Measurements from ENCODE around the gene KRT5. TPM values are rescaled to one million over a fixed set of nuclear protein-coding genes. Genes with fewer than 3 reads are reported as not detected.
A peak's percentile ranks its signal among the peaks of the same experiment; 100 is the strongest.

Gene KRT5
- total and polyA plus RNA-seq, 2 of the 13 experiments (the other 11 are each of a cell fraction or from before 2014, with no cell fraction given) = 0.08 TPM; not detected in 1

- Histone ChIP-seq H3K27ac (ENCODE audit: extremely low read length, insufficient read depth, low read length) (no peak overlapping the region), H3K36me3 (replicated peaks in 1 of 2; ENCODE audit: control insufficient read depth in 1 of 2, insufficient read depth in 2 of 2, low read length in 2 of 2) (no peaks in the 10 kb centered on the region), H3K4me2 (ENCODE audit: low read depth, low read length) (no peak overlapping the region), H2AFZ (ENCODE audit: low read length) (no peak overlapping the region), H3K9me3 (ENCODE audit: low read length) (no peaks in the 10 kb centered on the region), H3K4me3 (replicated peaks in 1 of 3; ENCODE audit: insufficient read depth in 1 of 3, low read depth in 2 of 3, low read length in 3 of 3) (no peak overlapping the region), H3K4me1 (ENCODE audit: insufficient read depth, low read length) (no peaks in the 10 kb centered on the region), H4K20me1 (ENCODE audit: insufficient read depth, low read length) (no peaks in the 10 kb centered on the region), H3K27me3 (ENCODE audit: control insufficient read depth in 1 of 2, insufficient read depth in 2 of 2, low read length in 2 of 2) (peaks cover 2 to 18% of the 10 kb centered on the region in 2 experiments; a peak in 2 of 5 replicates), H3K79me2 (ENCODE audit: insufficient read depth, low read length) (no peaks in the 10 kb centered on the region), H3K9ac (ENCODE audit: insufficient read depth, low read depth, low read length) (no peak overlapping the region)
- 0% methylated on average over 1 of the region's 3 CpGs for WGBS (ENCODE audit: low lambda C conversion rate)
- ATAC-seq (peak; percentile 69), DNase-seq (ENCODE audit: low spot score) (peak; percentile 21), FAIRE-seq (no peak)
- in situ Hi-C loops (cut with HindIII; ENCODE audit: extremely low pct_ligation_motif_present, low pct_unique_long_range_greater_than_20kb) = no loop called here
- CTCF ChIA-PET (ENCODE audit: low intra/inter-chr PET ratio, low total read pairs) = no interaction called here
- POLR2A ChIA-PET = no interaction called here
- intact Hi-C loops (cut with micrococcal nuclease; ENCODE audit: unreplicated experiment) = no loop called here
- TF ChIP-seq SMC3 (IDR thresholded peaks at IDR 0.05; ENCODE audit: low read length) (0 out of 2 replicates have a peak, but pooled peaks have one; percentile 4), SIN3A (IDR thresholded peaks at IDR 0.05; ENCODE audit: borderline replicate concordance, low read depth, low read length) (no peak), HNF4A (CRISPR knock-in tag; IDR thresholded peaks at IDR 0.05) (peak; percentile 56), CTCF (CRISPR knock-in tag; IDR thresholded peaks at IDR 0.05) (peak; percentile 25; the same call in 1 of the 2 replicates)
- no TSS peak for BruUV-seq (replicated peaks)
Observed at GRCh38 chr12:52561880-52562449, 41.8 kb upstream of the KRT5 start.

- Histone ChIP-seq H3K36me3 (replicated peaks in 1 of 2; ENCODE audit: control insufficient read depth in 1 of 2, insufficient read depth in 2 of 2, low read length in 2 of 2) (no peaks in the 10 kb centered on the region), H3K4me1 (ENCODE audit: insufficient read depth, low read length) (no peaks in the 10 kb centered on the region), H3K4me3 (replicated peaks in 1 of 3; ENCODE audit: insufficient read depth in 1 of 3, low read depth in 2 of 3, low read length in 3 of 3) (no peak overlapping the region), H3K27me3 (ENCODE audit: control insufficient read depth in 1 of 2, insufficient read depth in 2 of 2, low read length in 2 of 2) (peaks cover 3 to 18% of the 10 kb centered on the region in 2 experiments; a peak in 3 of 5 replicates), H4K20me1 (ENCODE audit: insufficient read depth, low read length) (no peaks in the 10 kb centered on the region), H3K9ac (ENCODE audit: insufficient read depth, low read depth, low read length) (no peak overlapping the region), H3K9me3 (ENCODE audit: low read length) (no peaks in the 10 kb centered on the region), H3K4me2 (ENCODE audit: low read depth, low read length) (no peak overlapping the region), H2AFZ (ENCODE audit: low read length) (no peak overlapping the region), H3K79me2 (ENCODE audit: insufficient read depth, low read length) (no peaks in the 10 kb centered on the region), H3K27ac (ENCODE audit: extremely low read length, insufficient read depth, low read length) (no peak overlapping the region)
- DNase-seq (ENCODE audit: low spot score) (no peak), ATAC-seq (no peak), FAIRE-seq (no peak)
- TF ChIP-seq MAFF (IDR thresholded peaks at IDR 0.05; ENCODE audit: low read depth, low read length) = peak; percentile 68
- TF ChIP-seq MAFK (conservative IDR thresholded peaks at IDR 0.05 in 1 of 2, IDR thresholded peaks at IDR 0.05 in 1 of 2; ENCODE audit: low read length in 2 of 2) = peak; percentile 57 to 82
- TF ChIP-seq ZNF33A (CRISPR knock-in tag; IDR thresholded peaks at IDR 0.05; ENCODE audit: borderline replicate concordance) = no peak
- ChIA-PET CTCF (ENCODE audit: low intra/inter-chr PET ratio, low total read pairs) (no interaction called here), POLR2A (no interaction called here)
- in situ Hi-C loops (cut with HindIII; ENCODE audit: extremely low pct_ligation_motif_present, low pct_unique_long_range_greater_than_20kb) (no loop called here), intact Hi-C loops (cut with micrococcal nuclease; ENCODE audit: unreplicated experiment) (no loop called here)
- BruUV-seq (replicated peaks) = no TSS peak
- WGBS (ENCODE audit: low lambda C conversion rate) = 14% methylated on average over 4 of the region's 4 CpGs
Observed at GRCh38 chr12:52559979-52560378, 39.8 kb upstream of the KRT5 start.
